PFSK-1 (cell line): ENCODE results near the gene HES4.

Experiments
- POLR2AphosphoS5 ChIP-seq: IDR thresholded peaks from 2 replicates; pipeline ENCODE4 v1.6.1; 2012; ENCODE audit warnings: low read depth, mild to moderate bottlenecking, control low read depth, low read length, moderate library complexity
- SIN3A ChIP-seq: IDR thresholded peaks from 2 replicates; pipeline ENCODE4 v1.6.1; 2012; ENCODE audit warnings: mild to moderate bottlenecking, low read length, moderate library complexity, borderline replicate concordance; ENCODE audit not compliant: insufficient read depth
- TAF1 ChIP-seq: IDR thresholded peaks from 2 replicates; pipeline ENCODE4 v1.6.1; 2012; ENCODE audit warnings: low read length, control low read depth, borderline replicate concordance; ENCODE audit not compliant: insufficient read depth
- TF ChIP-seq, protein P1 (sequence below), 2 experiments: IDR thresholded peaks; 2 replicates each; pipeline versions ENCODE4 v1.6.1 to v1.8.0; 2011 to 2012; ENCODE audit warnings: low read depth in 2 of 2, low read length in 2 of 2, control low read depth in 1 of 2, inconsistent platforms in 1 of 2, mild to moderate bottlenecking in 1 of 2, moderate library complexity in 1 of 2; ENCODE audit not compliant: insufficient read depth in 1 of 2

DNA sequence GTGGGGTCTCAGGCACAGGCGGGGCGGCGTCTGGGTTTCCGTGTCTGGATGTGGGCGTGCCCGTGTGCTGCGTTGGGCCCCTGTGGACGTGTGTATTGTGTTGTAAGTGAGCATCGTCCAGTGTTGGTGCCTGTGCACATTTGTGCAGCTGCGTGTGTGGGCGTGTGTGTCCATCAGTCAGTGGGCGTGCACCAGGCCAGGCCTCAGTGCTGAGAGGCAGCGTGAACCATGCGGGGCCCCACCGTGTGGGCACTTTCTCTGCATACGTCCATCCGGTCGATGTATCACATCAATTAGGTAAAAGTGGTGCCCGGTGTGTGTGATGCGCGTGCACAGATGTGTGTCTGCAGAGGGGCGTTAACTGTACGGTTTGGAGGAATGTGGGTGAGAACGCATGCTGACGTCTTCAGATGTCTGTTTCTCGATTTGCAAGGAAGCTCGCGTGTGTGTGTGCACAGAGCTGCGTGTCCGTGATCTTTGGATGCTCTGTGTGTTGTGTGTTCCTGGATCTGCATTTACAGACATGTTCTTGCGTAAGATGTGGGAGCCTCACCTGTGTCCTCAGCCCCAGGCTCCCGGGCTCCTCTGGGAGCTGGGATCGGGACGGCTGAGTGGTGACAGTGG, 44.7 kb upstream of the HES4 start:
- TF ChIP-seq POLR2AphosphoS5 = no peak
- TF ChIP-seq, protein P1, sequence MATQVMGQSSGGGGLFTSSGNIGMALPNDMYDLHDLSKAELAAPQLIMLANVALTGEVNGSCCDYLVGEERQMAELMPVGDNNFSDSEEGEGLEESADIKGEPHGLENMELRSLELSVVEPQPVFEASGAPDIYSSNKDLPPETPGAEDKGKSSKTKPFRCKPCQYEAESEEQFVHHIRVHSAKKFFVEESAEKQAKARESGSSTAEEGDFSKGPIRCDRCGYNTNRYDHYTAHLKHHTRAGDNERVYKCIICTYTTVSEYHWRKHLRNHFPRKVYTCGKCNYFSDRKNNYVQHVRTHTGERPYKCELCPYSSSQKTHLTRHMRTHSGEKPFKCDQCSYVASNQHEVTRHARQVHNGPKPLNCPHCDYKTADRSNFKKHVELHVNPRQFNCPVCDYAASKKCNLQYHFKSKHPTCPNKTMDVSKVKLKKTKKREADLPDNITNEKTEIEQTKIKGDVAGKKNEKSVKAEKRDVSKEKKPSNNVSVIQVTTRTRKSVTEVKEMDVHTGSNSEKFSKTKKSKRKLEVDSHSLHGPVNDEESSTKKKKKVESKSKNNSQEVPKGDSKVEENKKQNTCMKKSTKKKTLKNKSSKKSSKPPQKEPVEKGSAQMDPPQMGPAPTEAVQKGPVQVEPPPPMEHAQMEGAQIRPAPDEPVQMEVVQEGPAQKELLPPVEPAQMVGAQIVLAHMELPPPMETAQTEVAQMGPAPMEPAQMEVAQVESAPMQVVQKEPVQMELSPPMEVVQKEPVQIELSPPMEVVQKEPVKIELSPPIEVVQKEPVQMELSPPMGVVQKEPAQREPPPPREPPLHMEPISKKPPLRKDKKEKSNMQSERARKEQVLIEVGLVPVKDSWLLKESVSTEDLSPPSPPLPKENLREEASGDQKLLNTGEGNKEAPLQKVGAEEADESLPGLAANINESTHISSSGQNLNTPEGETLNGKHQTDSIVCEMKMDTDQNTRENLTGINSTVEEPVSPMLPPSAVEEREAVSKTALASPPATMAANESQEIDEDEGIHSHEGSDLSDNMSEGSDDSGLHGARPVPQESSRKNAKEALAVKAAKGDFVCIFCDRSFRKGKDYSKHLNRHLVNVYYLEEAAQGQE (IDR thresholded peaks at IDR 0.05; ENCODE audit: insufficient read depth in 1 of 2, low read depth in 2 of 2, low read length in 2 of 2) = no peak
- no peak for TF ChIP-seq TAF1
- no peak for TF ChIP-seq SIN3A
